Uterus (tissue), 2 donors: ENCODE measurements around the gene SKAP1.

Experiments
- CTCF ChIP-seq, 4 experiments: fragments of 200-600 bp in 2 of 4; fragments of 450-650 bp in 2 of 4; sonication (generic) in 2 of 4; IDR thresholded peaks; one replicate each; pipeline ENCODE4 v1.5.1; 2016 to 2019; ENCODE audit warnings: antibody characterized with exemption in 4 of 4, mild to moderate bottlenecking in 2 of 4, moderate library complexity in 1 of 4
- POLR2A ChIP-seq, 2 donors: fragments of 450-650 bp; IDR thresholded peaks; one replicate each; pipeline ENCODE4 v1.6.1; 2016; ENCODE audit warnings: antibody characterized with exemption in 2 of 2, mild to moderate bottlenecking in 1 of 2, moderate library complexity in 1 of 2

GRCh38 chr17:48470388-48471034 is 40.5 kb upstream of the SKAP1 start:
- TF ChIP-seq CTCF (IDR thresholded peaks at IDR 0.05) (no peak), POLR2A (IDR thresholded peaks at IDR 0.05) (no peak)
